HepG2 (cell line): ENCODE results near the gene RUNX3. TPM values are rescaled to one million over a fixed set of nuclear protein-coding genes. Genes with fewer than 3 reads are reported as not detected.

Experiments used
- ATAC-seq: fragments of 200-7000 bp; cut with Tn5 transposase; 3 replicates; pipeline ENCODE4 v1.9.1; 2020; ENCODE audit warnings: mild to moderate bottlenecking, moderate library complexity
- BruUV-seq: library from RNA; stranded (reverse); fragments of 400-500 nt; replicated peaks from 2 replicates; lab custom pipeline; 2021; lab: Mats Ljungman, UMichigan
- CTCF ChIA-PET: fragments of 300-600 bp; formaldehyde crosslinking; extraction: SDS; loops from one replicate; lab custom pipeline; 2021; ENCODE audit warnings: low total read pairs, inconsistent platforms, low intra/inter-chr PET ratio; lab: Yijun Ruan, JAX
- POLR2A ChIA-PET: fragments of 350-600 bp; sonication (Branson Sonifier 250); formaldehyde crosslinking; loops from one replicate; lab custom pipeline; 2020; ENCODE audit warnings: antibody characterized with exemption, inconsistent platforms; lab: Yijun Ruan, JAX
- DNase-seq: peaks from one replicate; pipeline ENCODE4 v3.0.0-alpha.2; 2015; ENCODE audit warnings: low spot score
- FAIRE-seq: peaks from 3 replicates; lab custom pipeline; 2011; peaks lifted over from hg19 to GRCh38; lab: Jason Lieb, UNC
- H2AFZ ChIP-seq: one replicate; pipeline ENCODE4 v1.6.1; 2011; ENCODE audit warnings: low read length, inconsistent platforms
- H3K27ac ChIP-seq: fragments of 300-600 bp; 3 replicates; pipeline ENCODE4 v1.8.0; 2011; ENCODE audit warnings: mixed run types, mild to moderate bottlenecking, mixed read lengths, low read length, inconsistent platforms; ENCODE audit not compliant: insufficient read depth; ENCODE audit errors: extremely low read length
- H3K27me3 ChIP-seq, 2 experiments: fragments of 200-600 bp in 1 of 2; 2 replicates in 1 of 2; 3 replicates in 1 of 2; pipeline versions ENCODE4 v1.6.0 to v1.8.0; 2011; ENCODE audit warnings: low read length in 2 of 2, mild to moderate bottlenecking in 2 of 2, moderate library complexity in 2 of 2, inconsistent platforms in 1 of 2; ENCODE audit not compliant: insufficient read depth in 2 of 2, control insufficient read depth in 1 of 2
- H3K36me3 ChIP-seq, 2 experiments: fragments of 200-600 bp in 1 of 2; replicated peaks in 1 of 2; 2 replicates in 1 of 2; 3 replicates in 1 of 2; pipeline versions ENCODE4 v1.5.1 to v1.8.0; 2011; ENCODE audit warnings: low read length in 2 of 2, inconsistent platforms in 1 of 2; ENCODE audit not compliant: insufficient read depth in 2 of 2, control insufficient read depth in 1 of 2
- H3K4me1 ChIP-seq: 2 replicates; pipeline ENCODE4 v1.5.1; 2012; ENCODE audit warnings: low read length, inconsistent platforms; ENCODE audit not compliant: insufficient read depth
- H3K4me2 ChIP-seq: 2 replicates; pipeline ENCODE4 v1.6.0; 2011; ENCODE audit warnings: low read depth, low read length, inconsistent platforms
- H3K4me3 ChIP-seq, 3 experiments: fragments of 200-600 bp in 1 of 3; sonication (generic), shearing (Covaris generic) in 1 of 3; replicated peaks in 1 of 3; 2 replicates each; pipeline ENCODE4 v1.5.1; 2011 to 2016; ENCODE audit warnings: low read length in 3 of 3, inconsistent platforms in 2 of 3, low read depth in 2 of 3, mild to moderate bottlenecking in 2 of 3, control low read depth in 1 of 3, mixed read lengths in 1 of 3; ENCODE audit not compliant: insufficient read depth in 1 of 3
- H3K79me2 ChIP-seq: one replicate; pipeline ENCODE4 v1.6.1; 2011; ENCODE audit warnings: low read length, inconsistent platforms; ENCODE audit not compliant: insufficient read depth
- H3K9ac ChIP-seq: 2 replicates; pipeline ENCODE4 v1.6.0; 2011; ENCODE audit warnings: mild to moderate bottlenecking, low read depth, low read length, inconsistent platforms; ENCODE audit not compliant: insufficient read depth
- H3K9me3 ChIP-seq: 2 replicates; pipeline ENCODE4 v1.5.1; 2012; ENCODE audit warnings: mild to moderate bottlenecking, low read length
- H4K20me1 ChIP-seq: 2 replicates; pipeline ENCODE4 v1.6.0; 2011; ENCODE audit warnings: inconsistent platforms, mild to moderate bottlenecking, low read length, moderate library complexity; ENCODE audit not compliant: insufficient read depth
- ISX ChIP-seq: sonication (generic); formaldehyde crosslinking; conservative IDR thresholded peaks from 2 replicates; pipeline ENCODE4 v1.5.0; 2020; ENCODE audit warnings: missing genetic modification reagents
- PRMT3 ChIP-seq: sonication (generic); formaldehyde crosslinking; IDR thresholded peaks from 2 replicates; pipeline ENCODE4 v1.8.1; 2022; ENCODE audit warnings: low read depth, mild to moderate bottlenecking, moderate library complexity, missing genetic modification reagents, borderline replicate concordance
- ZMYM3 ChIP-seq: sonication (generic); formaldehyde crosslinking; IDR thresholded peaks from 2 replicates; pipeline ENCODE4 v1.5.1; 2020; ENCODE audit warnings: mild to moderate bottlenecking, missing genetic modification reagents
- ZNF329 ChIP-seq: sonication (generic); formaldehyde crosslinking; IDR thresholded peaks from 2 replicates; pipeline ENCODE4 v1.9.0; 2021; ENCODE audit warnings: low read depth, mild to moderate bottlenecking, missing genetic modification reagents
- ZNF629 ChIP-seq: sonication (generic); formaldehyde crosslinking; conservative IDR thresholded peaks from 2 replicates; pipeline ENCODE4 v1.5.0; 2020; ENCODE audit warnings: missing genetic modification reagents
- ZSCAN21 ChIP-seq: sonication (generic); formaldehyde crosslinking; IDR thresholded peaks from 2 replicates; pipeline ENCODE4 v1.8.0; 2022; ENCODE audit warnings: mild to moderate bottlenecking, missing genetic modification reagents, moderate library complexity, borderline replicate concordance
- WGBS: methylation state at CpG from one replicate; pipeline ENCODE4 v1.1.6; 2017; ENCODE audit warnings: low lambda C conversion rate; 5-methylcytosine and 5-hydroxymethylcytosine counted together
- in situ Hi-C: cut with HindIII; loops from 2 replicates; pipeline ENCODE4 v1.10.0; 2017; ENCODE audit warnings: low pct_unique_long_range_greater_than_20kb; ENCODE audit not compliant: extremely low pct_ligation_motif_present
- intact Hi-C: fragments of 100-400 bp; cut with micrococcal nuclease; formaldehyde crosslinking; loops from one replicate; pipeline ENCODE4 v1.10.0; 2022; ENCODE audit not compliant: unreplicated experiment
- polyA plus RNA-seq, 8 experiments: library from polyadenylated mRNA; depleted of rRNA in 3 of 8; stranded (reverse) in 7 of 8; unstranded in 1 of 8; fragments of >200 nt; fragmentation: Illumina TruSeq in 4 of 8; extraction: Trizol in 4 of 8; gene quantifications; 2 replicates each; pipeline versions ENCODE4 v1.2.1 to v1.2.3, GENCODE V29; 2011 to 2016; ENCODE audit warnings: low read depth in 4 of 8, missing spikeins in 1 of 8, mixed read lengths in 1 of 8; ENCODE audit not compliant: insufficient read depth in 1 of 8
- total RNA-seq, 5 experiments: library from RNA; depleted of rRNA; stranded (reverse); fragments of >200 nt; fragmentation: Illumina TruSeq; extraction: Trizol; gene quantifications; 2 replicates each; pipeline ENCODE4 v1.2.3, GENCODE V29; 2016; ENCODE audit warnings: low read depth in 1 of 5
- TF ChIP-seq, protein P1 (sequence below): sonication (generic); formaldehyde crosslinking; IDR thresholded peaks from 2 replicates; pipeline ENCODE4 v1.5.0; 2020; ENCODE audit warnings: mild to moderate bottlenecking, missing genetic modification reagents, borderline replicate concordance
- TF ChIP-seq, protein P2 (sequence below): sonication (generic); formaldehyde crosslinking; IDR thresholded peaks from 2 replicates; pipeline ENCODE4 v1.5.1; 2020; ENCODE audit warnings: mild to moderate bottlenecking, moderate library complexity, missing genetic modification reagents
- TF ChIP-seq, protein P3 (sequence below): sonication (generic); formaldehyde crosslinking; IDR thresholded peaks from 2 replicates; pipeline ENCODE4 v1.5.0; 2020; ENCODE audit warnings: mild to moderate bottlenecking, missing genetic modification reagents
- TF ChIP-seq, protein P4 (sequence below): IDR thresholded peaks from 2 replicates; pipeline ENCODE4 v1.6.1; 2012; ENCODE audit warnings: low read length, improper control_type of control experiment

The RUNX3 gene
- total and polyA plus RNA-seq, 2 of the 13 experiments (the other 11 are each of a cell fraction or from before 2014, with no cell fraction given): 0.04 to 0.22 TPM

DNA sequence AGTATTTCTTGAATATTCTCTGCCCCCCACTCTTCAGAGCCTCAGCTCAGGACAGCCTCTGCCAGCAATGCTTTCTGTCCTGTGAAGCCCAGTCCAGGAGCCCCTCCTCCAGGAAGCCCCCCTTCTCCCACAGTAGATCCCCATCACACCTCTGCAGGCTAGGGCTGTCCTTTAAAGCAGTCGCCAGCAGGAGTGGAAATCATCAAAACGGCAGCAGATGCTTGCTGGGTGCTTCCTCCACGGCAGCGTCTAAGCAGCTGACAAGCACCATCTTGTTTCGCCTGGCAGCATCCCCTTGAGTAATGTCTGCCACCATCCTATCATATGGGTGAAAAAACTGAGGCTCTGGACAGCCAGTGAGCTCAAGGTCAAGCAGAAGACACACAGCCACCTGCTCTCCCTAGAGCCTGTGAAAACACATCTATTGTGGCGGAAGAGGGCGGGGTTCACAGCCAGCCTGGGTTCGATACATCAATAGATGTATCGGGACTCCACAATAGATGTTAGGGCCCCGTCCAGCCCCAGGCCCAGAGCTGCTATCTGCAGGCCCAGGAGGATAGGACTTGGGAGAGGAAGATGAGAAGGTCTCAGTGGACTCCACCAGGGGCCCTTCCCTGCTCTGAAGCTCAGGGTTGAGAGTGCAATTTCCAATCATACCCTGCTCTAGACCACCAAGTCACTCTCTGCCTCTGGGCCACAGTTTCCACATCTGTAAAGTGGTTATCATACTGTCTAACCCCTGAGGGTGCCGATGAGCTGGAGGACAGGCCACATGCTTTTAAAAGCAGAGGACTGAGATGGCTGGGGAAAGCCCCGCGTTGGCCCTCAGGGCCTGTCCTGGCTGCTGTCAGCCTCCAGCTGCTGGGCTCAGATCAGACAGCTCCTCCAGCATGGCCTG is 17.5 kb downstream of the RUNX3 start (continued):
- TF ChIP-seq, protein P1, sequence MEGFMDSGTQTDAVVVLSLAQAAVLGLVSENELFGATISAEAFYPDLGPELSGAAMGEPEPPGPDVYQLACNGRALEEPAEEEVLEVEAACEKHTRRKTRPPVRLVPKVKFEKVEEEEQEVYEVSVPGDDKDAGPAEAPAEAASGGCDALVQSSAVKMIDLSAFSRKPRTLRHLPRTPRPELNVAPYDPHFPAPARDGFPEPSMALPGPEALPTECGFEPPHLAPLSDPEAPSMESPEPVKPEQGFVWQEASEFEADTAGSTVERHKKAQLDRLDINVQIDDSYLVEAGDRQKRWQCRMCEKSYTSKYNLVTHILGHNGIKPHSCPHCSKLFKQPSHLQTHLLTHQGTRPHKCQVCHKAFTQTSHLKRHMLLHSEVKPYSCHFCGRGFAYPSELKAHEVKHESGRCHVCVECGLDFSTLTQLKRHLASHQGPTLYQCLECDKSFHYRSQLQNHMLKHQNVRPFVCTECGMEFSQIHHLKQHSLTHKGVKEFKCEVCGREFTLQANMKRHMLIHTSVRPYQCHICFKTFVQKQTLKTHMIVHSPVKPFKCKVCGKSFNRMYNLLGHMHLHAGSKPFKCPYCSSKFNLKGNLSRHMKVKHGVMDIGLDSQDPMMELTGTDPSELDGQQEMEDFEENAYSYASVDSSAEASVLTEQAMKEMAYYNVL: no peak
- TF ChIP-seq, protein P2, sequence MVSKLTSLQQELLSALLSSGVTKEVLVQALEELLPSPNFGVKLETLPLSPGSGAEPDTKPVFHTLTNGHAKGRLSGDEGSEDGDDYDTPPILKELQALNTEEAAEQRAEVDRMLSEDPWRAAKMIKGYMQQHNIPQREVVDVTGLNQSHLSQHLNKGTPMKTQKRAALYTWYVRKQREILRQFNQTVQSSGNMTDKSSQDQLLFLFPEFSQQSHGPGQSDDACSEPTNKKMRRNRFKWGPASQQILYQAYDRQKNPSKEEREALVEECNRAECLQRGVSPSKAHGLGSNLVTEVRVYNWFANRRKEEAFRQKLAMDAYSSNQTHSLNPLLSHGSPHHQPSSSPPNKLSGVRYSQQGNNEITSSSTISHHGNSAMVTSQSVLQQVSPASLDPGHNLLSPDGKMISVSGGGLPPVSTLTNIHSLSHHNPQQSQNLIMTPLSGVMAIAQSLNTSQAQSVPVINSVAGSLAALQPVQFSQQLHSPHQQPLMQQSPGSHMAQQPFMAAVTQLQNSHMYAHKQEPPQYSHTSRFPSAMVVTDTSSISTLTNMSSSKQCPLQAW (CRISPR knock-in tag): no peak

DNA sequence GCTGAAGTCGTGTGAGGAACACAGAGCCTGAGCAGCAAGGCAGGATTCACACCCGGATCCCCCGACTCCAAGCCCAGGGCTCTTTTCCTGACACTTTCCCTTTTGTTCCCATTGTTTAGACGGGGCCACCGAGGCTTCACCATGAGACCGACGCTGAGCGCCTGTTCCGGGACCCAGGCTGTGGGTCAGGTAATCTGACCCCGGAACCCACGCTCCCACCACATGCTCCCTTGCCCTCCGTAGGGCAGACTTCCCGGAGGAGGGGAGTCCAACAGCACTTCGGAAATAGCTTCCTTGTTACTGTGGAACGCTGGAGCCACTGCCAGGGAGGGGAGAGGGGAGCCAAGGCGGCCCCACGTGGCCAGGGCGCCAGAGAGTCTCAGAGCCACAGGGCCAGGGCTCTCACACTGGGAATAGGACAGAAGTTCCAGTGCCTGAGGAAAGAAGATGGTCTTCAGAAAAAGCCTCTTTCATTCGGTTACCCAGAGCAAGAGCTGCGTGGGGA is 18.4 kb downstream of the RUNX3 start:
- H3K9ac ChIP-seq: peak overlapping the region; percentile 68
- peaks cover 82% of the 10 kb centered on the region for H3K4me1 ChIP-seq
- 72% methylated on average over 18 of the region's 20 CpGs for WGBS
- ATAC-seq (no peak), FAIRE-seq (no peak), DNase-seq (no peak)
- intact Hi-C loops: no loop called here
- H3K27me3 ChIP-seq: no peaks in the 10 kb centered on the region
- no peaks in the 10 kb centered on the region for H4K20me1 ChIP-seq
- peak overlapping the region in 1 of 3 experiments; percentile 60; a peak in 1 of 6 replicates for H3K4me3 ChIP-seq
- no peaks in the 10 kb centered on the region for H3K36me3 ChIP-seq
- peak overlapping the region; percentile 87 for H3K4me2 ChIP-seq
- in situ Hi-C loops: no loop called here
- H3K79me2 ChIP-seq: no peaks in the 10 kb centered on the region
- peak overlapping the region; percentile 89 for H3K27ac ChIP-seq
- H2AFZ ChIP-seq: no peak overlapping the region
- ChIA-PET CTCF (no interaction called here), POLR2A (interaction anchor here (1.2 to 1.4 kb wide), 4 partner anchors 13 to 320 kb away, joined by 3 to 5 read pairs (median 4); partner anchors contain the start of gene SYF2)
- no TSS peak for BruUV-seq
- H3K9me3 ChIP-seq: no peaks in the 10 kb centered on the region
- TF ChIP-seq, protein P3, sequence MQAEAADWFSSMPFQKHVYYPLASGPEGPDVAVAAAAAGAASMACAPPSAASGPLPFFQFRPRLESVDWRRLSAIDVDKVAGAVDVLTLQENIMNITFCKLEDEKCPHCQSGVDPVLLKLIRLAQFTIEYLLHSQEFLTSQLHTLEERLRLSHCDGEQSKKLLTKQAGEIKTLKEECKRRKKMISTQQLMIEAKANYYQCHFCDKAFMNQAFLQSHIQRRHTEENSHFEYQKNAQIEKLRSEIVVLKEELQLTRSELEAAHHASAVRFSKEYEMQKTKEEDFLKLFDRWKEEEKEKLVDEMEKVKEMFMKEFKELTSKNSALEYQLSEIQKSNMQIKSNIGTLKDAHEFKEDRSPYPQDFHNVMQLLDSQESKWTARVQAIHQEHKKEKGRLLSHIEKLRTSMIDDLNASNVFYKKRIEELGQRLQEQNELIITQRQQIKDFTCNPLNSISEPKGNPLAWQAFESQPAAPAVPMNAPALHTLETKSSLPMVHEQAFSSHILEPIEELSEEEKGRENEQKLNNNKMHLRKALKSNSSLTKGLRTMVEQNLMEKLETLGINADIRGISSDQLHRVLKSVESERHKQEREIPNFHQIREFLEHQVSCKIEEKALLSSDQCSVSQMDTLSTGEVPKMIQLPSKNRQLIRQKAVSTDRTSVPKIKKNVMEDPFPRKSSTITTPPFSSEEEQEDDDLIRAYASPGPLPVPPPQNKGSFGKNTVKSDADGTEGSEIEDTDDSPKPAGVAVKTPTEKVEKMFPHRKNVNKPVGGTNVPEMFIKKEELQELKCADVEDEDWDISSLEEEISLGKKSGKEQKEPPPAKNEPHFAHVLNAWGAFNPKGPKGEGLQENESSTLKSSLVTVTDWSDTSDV (CRISPR knock-in tag): 0 out of 2 replicates have a peak, but pooled peaks have one; percentile 62
- TF ChIP-seq ZNF329 (CRISPR knock-in tag) (0 out of 2 replicates have a peak, but pooled peaks have one; percentile 35), ZNF629 (CRISPR knock-in tag) (peak; percentile 55; the same call in 1 of the 2 replicates), PRMT3 (no peak), ISX (CRISPR knock-in tag) (no peak), ZSCAN21 (CRISPR knock-in tag) (no peak), ZMYM3 (CRISPR knock-in tag) (peak; percentile 76; the same call in 1 of the 2 replicates)
- TF ChIP-seq, protein P4, sequence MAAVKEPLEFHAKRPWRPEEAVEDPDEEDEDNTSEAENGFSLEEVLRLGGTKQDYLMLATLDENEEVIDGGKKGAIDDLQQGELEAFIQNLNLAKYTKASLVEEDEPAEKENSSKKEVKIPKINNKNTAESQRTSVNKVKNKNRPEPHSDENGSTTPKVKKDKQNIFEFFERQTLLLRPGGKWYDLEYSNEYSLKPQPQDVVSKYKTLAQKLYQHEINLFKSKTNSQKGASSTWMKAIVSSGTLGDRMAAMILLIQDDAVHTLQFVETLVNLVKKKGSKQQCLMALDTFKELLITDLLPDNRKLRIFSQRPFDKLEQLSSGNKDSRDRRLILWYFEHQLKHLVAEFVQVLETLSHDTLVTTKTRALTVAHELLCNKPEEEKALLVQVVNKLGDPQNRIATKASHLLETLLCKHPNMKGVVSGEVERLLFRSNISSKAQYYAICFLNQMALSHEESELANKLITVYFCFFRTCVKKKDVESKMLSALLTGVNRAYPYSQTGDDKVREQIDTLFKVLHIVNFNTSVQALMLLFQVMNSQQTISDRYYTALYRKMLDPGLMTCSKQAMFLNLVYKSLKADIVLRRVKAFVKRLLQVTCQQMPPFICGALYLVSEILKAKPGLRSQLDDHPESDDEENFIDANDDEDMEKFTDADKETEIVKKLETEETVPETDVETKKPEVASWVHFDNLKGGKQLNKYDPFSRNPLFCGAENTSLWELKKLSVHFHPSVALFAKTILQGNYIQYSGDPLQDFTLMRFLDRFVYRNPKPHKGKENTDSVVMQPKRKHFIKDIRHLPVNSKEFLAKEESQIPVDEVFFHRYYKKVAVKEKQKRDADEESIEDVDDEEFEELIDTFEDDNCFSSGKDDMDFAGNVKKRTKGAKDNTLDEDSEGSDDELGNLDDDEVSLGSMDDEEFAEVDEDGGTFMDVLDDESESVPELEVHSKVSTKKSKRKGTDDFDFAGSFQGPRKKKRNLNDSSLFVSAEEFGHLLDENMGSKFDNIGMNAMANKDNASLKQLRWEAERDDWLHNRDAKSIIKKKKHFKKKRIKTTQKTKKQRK: no peak
